Nucleus accumbens (tissue), 56 donors: ENCODE results near the gene GSTA1.
"Not testable (repeated sequence)": the region's sequence is repeated elsewhere in the genome, so short reads cannot be mapped to it uniquely, and the experiment has no call there.

Source experiments
- DNase-seq, 56 donors: peaks; one replicate each; lab custom pipeline; 2025; lab: John Stamatoyannopoulos, UW

The GSTA1 gene

GRCh38 chr6:52760105-52760765, 43.4 kb downstream of the GSTA1 start:
- no peak for DNase-seq

- no peak for DNase-seq
Observed at GRCh38 chr6:52759085-52759484, 44.5 kb downstream of the GSTA1 start.

DNA sequence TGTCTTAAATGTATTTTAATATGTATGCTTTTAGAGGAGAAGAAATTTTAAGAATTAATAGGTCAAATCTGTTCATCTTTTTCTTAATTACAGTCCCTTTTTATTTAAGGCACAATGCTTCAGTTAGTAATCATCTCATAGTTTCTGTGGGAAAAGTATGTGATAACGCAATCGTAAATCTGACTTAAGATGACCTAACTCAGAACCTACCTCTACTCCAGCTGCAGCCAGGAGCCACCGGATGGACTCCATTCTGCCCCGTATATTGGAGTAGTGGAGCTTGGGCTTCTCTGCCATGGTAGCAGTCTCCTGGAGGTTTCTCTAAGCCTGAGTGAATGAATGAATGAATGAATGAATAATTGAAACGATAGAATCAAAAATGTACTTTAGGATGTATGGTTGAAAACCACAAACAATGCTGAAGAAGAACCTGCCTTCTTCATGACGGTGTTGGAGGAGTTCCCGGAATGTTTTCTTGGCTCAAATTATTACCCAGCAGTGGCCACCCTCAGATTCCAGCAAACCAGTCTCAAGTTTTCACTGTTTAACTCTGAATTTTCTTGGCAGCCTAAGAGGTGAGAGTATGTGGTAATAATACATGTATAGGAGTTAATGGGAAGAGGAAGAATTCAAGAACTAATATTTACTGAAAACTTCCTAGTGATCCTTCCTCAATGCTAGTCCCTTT, 45.8 kb downstream of the GSTA1 start:
- not testable (repeated sequence) for DNase-seq

DNA sequence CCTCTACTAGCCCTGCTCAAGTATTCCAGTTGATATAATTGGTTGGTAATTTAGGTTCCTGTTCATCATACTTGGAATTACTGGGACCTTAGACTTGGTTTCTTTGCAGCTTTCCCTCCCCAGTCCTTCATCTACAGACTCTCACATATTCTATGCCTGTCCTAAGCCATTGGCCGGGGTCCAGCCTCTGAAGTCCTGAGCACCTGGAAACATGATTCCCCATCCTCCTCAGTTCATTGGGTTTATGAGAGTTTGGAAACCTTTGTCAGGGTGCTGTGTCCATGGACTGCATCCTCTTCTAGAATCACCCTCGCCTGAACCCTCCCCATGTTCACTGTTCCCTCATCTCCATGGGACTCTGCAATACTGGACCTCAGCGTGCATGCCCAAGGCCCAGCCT, 49.2 kb downstream of the GSTA1 start:
- DNase-seq, result no peak

DNA sequence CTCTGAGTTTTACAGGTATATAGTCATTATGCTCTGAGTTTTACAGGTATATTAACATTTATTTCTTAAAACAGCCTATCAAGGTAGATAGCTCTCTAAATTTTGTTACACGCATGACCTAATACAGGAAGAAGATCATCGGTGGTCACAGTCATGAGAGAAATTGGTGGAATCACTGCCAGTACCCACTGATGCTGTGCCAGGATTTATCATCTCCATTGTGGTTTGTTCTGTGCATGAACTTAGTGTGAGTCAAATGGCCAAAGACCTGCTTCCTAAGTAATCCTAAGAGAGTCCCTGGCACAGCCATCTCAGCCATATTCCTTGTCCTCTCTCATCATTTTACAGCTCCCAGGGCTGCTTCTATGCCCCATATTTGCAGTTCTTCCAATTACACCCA, 50.5 kb downstream of the GSTA1 start:
- DNase-seq, result not testable (repeated sequence)

- no peak for DNase-seq
Observed at GRCh38 chr6:52752310-52752709, 51.3 kb downstream of the GSTA1 start.

DNA sequence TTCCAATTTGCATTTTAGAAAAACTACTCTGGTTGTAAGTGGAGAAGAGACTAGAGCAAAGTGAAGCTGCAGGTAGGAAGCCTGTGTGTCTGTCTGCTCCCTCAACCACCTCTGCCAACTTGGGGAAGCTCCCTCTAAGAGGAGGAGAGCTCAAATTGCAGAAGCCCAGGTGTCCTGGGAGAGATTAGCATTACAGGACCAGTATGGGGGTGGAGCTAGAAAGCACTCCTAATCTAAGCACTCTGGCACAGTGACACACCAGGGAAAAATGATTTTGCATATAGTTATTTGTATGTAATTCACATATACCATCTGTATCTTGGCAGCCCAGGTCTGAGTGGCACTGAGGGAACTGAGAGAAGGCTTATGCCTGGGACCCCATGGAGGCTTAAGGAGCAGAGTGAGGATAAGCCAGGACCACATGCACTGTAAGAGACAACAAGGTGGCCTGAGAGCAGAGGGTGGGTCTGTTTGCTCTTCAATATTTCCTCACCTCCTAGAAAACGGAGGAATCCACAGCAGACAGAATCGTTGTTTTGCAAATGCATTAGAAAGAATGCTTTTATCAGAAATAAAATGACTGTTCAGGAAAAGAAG, 54.0 kb downstream of the GSTA1 start:
- DNase-seq, result no peak

DNA sequence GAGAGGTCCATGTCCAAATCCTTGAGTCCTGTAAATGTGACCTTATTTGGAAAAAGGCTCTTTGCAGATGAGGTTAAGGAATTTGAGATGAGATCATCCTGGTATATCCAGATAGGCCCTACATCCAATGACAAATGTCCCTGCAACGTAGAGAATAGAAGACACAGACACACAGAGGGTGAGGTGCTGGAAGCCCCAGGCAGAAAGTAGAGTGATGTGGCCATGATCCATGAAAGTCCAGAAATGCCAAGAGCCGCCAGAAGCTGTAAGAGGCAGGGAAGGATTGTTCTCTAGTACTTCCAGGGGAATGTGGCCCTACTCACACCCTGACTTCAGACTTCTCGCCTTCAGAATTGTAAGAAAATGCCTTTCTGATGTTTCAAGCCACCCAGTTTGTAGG, 56.3 kb downstream of the GSTA1 start:
- DNase-seq, result not testable (repeated sequence)

GRCh38 chr6:52746213-52746612, 57.4 kb downstream of the GSTA1 start:
- no peak for DNase-seq

DNA sequence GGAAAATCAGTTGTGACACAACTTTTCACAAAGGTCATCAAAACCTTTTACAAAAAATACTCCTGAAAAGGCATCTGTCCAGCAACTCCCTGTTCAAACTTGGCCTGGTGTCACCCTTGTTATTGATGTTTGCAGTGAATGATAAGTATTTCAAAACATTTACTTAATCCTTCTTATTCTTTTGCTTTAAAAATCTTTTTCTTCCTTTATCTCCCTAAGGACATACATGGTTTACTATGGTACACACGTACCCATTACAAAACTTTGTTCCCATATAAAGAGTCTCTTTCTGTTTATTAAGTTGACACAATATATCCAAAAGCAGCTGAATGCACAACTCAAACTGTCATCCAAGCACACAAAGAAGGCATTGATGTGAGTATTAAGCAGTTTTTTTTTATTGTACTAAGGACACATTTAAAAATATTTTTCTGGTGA, 57.8 kb downstream of the GSTA1 start:
- no peak for DNase-seq

DNA sequence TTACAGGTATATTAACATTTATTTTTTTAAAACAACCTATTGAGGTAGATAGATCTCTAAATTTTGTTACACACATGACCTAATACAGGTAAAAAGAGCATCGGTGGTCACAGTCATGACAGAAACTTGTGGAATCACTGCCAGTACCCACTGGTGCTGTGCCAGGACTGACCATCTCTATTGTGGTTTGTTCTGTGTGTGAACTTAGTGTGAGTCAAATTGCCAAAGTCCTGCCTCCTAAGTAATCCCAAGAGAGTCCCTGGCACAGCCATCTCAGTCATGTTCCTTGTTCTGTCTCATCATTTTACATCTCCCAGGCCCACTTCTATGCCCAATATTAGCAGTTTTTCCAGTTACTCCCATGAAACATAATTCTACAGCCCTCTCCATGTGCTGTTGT, 61.7 kb downstream of the GSTA1 start:
- DNase-seq, result no peak
